Gastroesophageal sphincter (tissue), 4 donors: ENCODE measurements around the gene CDH9. TPM values are rescaled to one million over a fixed set of nuclear protein-coding genes. Genes with fewer than 3 reads are reported as not detected.

ENCODE experiments used
- ATAC-seq: fragments of 150-250 bp; one replicate; pipeline ENCODE4 v1.9.1; 2016; ENCODE audit warnings: mild to moderate bottlenecking, moderate library complexity
- H3K27ac ChIP-seq, 4 donors: fragments of 200-600 bp; sonication (generic) in 3 of 4; 1 replicate in 3 of 4; 2 replicates in 1 of 4; pipeline ENCODE4 v1.5.1; 2016 to 2019
- H3K27me3 ChIP-seq: fragments of 200-600 bp; sonication (generic); one replicate; pipeline ENCODE4 v1.5.1; 2019
- H3K36me3 ChIP-seq, 2 donors: fragments of 200-600 bp; sonication (generic); one replicate each; pipeline ENCODE4 v1.5.1; 2019; ENCODE audit warnings: control low read depth in 1 of 2
- H3K4me1 ChIP-seq, 3 donors: fragments of 200-600 bp; sonication (generic); 1 replicate in 2 of 3; 2 replicates in 1 of 3; pipeline ENCODE4 v1.5.1; 2016 to 2019; ENCODE audit warnings: control low read depth in 2 of 3
- H3K4me3 ChIP-seq, 2 donors: fragments of 200-600 bp; sonication (generic); one replicate each; pipeline ENCODE4 v1.5.1; 2019; ENCODE audit warnings: mild to moderate bottlenecking in 1 of 2, moderate library complexity in 1 of 2
- H3K9me3 ChIP-seq, 3 donors: fragments of 200-600 bp; sonication (generic); one replicate each; pipeline ENCODE4 v1.5.1; 2017 to 2019; ENCODE audit warnings: control low read depth in 2 of 3
- EP300 ChIP-seq: sonication (generic); formaldehyde crosslinking; IDR thresholded peaks from one replicate; pipeline ENCODE4 v1.6.1; 2017; ENCODE audit warnings: antibody characterized with exemption, mild to moderate bottlenecking
- POLR2A ChIP-seq, 2 donors: fragments of 450-650 bp; IDR thresholded peaks; one replicate each; pipeline ENCODE4 v1.6.1; 2017; ENCODE audit warnings: antibody characterized with exemption in 2 of 2, mild to moderate bottlenecking in 2 of 2, moderate library complexity in 1 of 2
- POLR2AphosphoS5 ChIP-seq: sonication (generic); formaldehyde crosslinking; IDR thresholded peaks from one replicate; pipeline ENCODE4 v1.6.1; 2017; ENCODE audit warnings: antibody characterized with exemption
- WGBS, 2 donors: methylation state at CpG; one replicate each; pipeline ENCODE4 v1.1.5; 2018; ENCODE audit warnings: low coverage in 1 of 2; 5-methylcytosine and 5-hydroxymethylcytosine counted together
- total RNA-seq, 4 donors: library from RNA; depleted of rRNA; stranded (reverse); fragments of >200 nt; gene quantifications; one replicate each; pipeline ENCODE4 v1.1.0, GENCODE V29; 2016
- TF ChIP-seq, protein P1 (sequence below), 4 experiments: fragments of 200-600 bp in 2 of 4; fragments of 450-650 bp in 2 of 4; sonication (generic) in 1 of 4; IDR thresholded peaks; one replicate each; pipeline ENCODE4 v1.5.1; 2017 to 2019; ENCODE audit warnings: antibody characterized with exemption in 4 of 4, mild to moderate bottlenecking in 2 of 4, moderate library complexity in 2 of 4

Gene CDH9
- total RNA-seq, 4 donors from 2014 or later, result not detected

DNA sequence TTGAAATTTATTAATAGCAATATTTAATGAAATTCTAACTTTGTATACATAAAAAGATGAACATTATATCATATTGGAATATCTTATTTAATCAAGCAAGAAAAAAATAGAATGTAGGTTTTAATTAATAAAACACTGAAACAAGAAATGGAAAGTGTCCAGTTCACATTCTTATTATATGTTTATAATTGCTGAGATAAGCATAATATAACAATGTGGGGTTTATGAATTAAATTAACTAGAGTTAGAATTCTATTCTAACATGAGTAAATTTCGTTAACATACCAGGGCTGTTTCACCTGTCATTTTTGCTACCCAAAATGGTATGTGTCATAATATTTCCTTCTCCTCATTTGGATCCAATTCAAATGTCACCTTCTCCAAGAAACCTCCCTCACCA, 12.3 kb downstream of the CDH9 start:
- H3K27ac ChIP-seq, result no peak overlapping the region
- ATAC-seq, result no peak
- WGBS, 2 donors, result 38 to 80% methylated on average over 1 of the region's 1 CpG

DNA sequence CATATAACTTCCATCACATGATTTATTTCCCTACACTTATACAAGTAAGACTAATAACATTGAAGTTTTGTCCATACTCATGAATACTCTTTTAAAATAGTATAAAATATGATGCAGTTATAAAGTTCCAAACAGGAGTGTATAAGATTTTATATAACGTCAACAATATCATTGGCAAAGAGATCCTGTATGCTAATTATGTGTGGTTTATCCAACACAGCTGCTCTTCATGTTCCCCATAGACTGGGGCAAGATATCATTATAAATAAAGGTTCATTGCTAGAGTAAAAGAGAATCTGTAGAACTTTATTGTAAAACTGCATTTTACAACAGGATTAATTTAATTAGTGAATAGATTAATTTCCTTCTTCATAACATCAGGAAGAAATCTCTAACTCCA, 16.9 kb downstream of the CDH9 start:
- Histone ChIP-seq H3K4me3 (no peak overlapping the region), H3K4me1 (no peaks in the 10 kb centered on the region), H3K36me3 (no peaks in the 10 kb centered on the region), H3K27me3 (no peaks in the 10 kb centered on the region), H3K27ac (no peak overlapping the region), H3K9me3 (no peaks in the 10 kb centered on the region)
- WGBS, 2 donors, result 22 to 28% methylated on average over 1 of the region's 1 CpG
- no peak for ATAC-seq
- TF ChIP-seq POLR2AphosphoS5 (no peak), POLR2A (IDR thresholded peaks at IDR 0.05) (no peak), EP300 (no peak)
- TF ChIP-seq, protein P1, sequence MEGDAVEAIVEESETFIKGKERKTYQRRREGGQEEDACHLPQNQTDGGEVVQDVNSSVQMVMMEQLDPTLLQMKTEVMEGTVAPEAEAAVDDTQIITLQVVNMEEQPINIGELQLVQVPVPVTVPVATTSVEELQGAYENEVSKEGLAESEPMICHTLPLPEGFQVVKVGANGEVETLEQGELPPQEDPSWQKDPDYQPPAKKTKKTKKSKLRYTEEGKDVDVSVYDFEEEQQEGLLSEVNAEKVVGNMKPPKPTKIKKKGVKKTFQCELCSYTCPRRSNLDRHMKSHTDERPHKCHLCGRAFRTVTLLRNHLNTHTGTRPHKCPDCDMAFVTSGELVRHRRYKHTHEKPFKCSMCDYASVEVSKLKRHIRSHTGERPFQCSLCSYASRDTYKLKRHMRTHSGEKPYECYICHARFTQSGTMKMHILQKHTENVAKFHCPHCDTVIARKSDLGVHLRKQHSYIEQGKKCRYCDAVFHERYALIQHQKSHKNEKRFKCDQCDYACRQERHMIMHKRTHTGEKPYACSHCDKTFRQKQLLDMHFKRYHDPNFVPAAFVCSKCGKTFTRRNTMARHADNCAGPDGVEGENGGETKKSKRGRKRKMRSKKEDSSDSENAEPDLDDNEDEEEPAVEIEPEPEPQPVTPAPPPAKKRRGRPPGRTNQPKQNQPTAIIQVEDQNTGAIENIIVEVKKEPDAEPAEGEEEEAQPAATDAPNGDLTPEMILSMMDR (IDR thresholded peaks at IDR 0.05), result no peak

More for the DNA sequence above, 12.3 kb downstream of the CDH9 start:
- H3K4me1 ChIP-seq, result no peaks in the 10 kb centered on the region
- no peak overlapping the region for H3K4me3 ChIP-seq
- H3K9me3 ChIP-seq, result no peaks in the 10 kb centered on the region
- TF ChIP-seq POLR2AphosphoS5 (no peak), EP300 (no peak), POLR2A (IDR thresholded peaks at IDR 0.05) (no peak)
- TF ChIP-seq, protein P1 (IDR thresholded peaks at IDR 0.05), result no peak
- H3K36me3 ChIP-seq, result no peaks in the 10 kb centered on the region
- H3K27me3 ChIP-seq, result no peaks in the 10 kb centered on the region

DNA sequence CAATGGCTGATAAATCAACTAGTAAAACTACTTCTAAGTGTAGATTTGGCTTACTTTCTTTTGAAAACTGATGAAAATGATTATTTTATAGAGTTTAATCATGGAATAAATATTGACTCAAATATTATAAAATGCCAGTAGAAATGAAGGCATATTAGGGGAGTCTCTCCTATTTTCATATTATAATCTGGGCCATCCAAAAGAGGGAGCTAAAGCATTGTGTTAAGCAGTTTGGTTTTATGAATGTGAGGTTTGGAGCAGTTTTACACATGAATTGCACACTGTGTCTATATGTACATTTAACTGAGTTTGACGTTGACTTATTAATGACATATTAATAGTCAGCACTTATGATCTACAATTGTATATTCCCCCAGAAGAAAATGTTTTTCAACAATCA, 17.4 kb downstream of the CDH9 start:
- Histone ChIP-seq H3K4me1 (no peaks in the 10 kb centered on the region), H3K27ac (no peak overlapping the region), H3K36me3 (no peaks in the 10 kb centered on the region), H3K27me3 (no peaks in the 10 kb centered on the region), H3K4me3 (no peak overlapping the region), H3K9me3 (no peaks in the 10 kb centered on the region)
- WGBS, 2 donors, result 13 to 17% methylated on average over 1 of the region's 1 CpG
- no peak for TF ChIP-seq EP300
- TF ChIP-seq, protein P1 (IDR thresholded peaks at IDR 0.05), result peak in 1 of 4 experiments; percentile 18
- no peak for ATAC-seq

DNA sequence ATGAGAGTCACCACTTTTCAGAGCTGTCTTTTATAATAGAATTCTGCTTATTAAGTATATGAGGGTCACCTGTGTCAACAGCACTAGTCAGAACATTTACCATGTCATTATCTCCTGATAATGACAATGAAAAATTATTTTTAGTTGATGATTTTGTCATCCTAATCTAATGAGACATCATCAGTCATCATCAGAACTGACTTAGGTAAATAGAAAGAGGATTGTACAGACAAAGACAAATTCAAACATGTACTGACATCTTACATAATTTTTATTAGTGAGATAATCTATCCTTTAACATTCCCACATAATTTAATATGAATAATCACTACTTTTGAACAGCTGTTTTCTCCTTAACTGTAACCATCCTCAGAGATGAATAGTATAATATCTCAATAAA, 22.6 kb downstream of the CDH9 start:
- no peak overlapping the region for H3K27ac ChIP-seq
- no peaks in the 10 kb centered on the region for H3K4me1 ChIP-seq
- no peak for ATAC-seq
- TF ChIP-seq POLR2A (IDR thresholded peaks at IDR 0.05) (no peak), POLR2AphosphoS5 (no peak), EP300 (no peak)
- TF ChIP-seq, protein P1 (IDR thresholded peaks at IDR 0.05), result no peak
- H3K36me3 ChIP-seq, result no peaks in the 10 kb centered on the region
- no peaks in the 10 kb centered on the region for H3K9me3 ChIP-seq
- H3K4me3 ChIP-seq, result no peak overlapping the region
- H3K27me3 ChIP-seq, result no peaks in the 10 kb centered on the region

DNA sequence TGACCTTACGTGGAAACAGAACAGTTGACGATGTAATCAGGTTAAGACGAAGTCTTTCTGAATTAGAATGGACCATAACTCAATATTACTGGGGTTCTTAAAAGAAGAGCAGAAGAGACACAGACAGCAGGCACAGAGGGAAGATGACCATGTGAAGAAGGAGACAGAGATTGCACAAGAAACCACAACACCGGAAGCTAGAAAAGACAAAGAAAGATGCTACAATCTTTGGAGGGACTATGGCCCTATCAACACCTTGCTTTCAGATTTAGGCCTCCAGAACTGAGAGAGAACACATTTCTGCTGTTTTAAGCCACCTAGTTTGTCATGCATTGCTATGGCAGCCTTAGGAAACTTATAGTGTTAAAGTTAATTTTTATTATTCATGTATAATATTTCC, 27.1 kb downstream of the CDH9 start:
- Histone ChIP-seq H3K9me3 (no peaks in the 10 kb centered on the region), H3K4me3 (no peak overlapping the region), H3K4me1 (no peaks in the 10 kb centered on the region), H3K27ac (no peak overlapping the region), H3K27me3 (no peaks in the 10 kb centered on the region), H3K36me3 (no peaks in the 10 kb centered on the region)
- TF ChIP-seq, protein P1 (IDR thresholded peaks at IDR 0.05), result no peak
- TF ChIP-seq EP300 (no peak), POLR2A (IDR thresholded peaks at IDR 0.05) (no peak), POLR2AphosphoS5 (no peak)
- 90% methylated on average over 4 of the region's 4 CpGs for WGBS, 2 donors
- no peak for ATAC-seq
